Stimulated activated CD8-positive, alpha-beta memory T cell treated with anti-CD3 and anti-CD28 coated beads, Interleukin-7, amount 100 ng/mL, for 4 hours (primary cell): ENCODE results near the gene KCNK2.

Experiments
- DNase-seq, 2 donors: peaks; one replicate each; pipeline ENCODE4 v3.0.0-alpha.2; 2020; ENCODE audit warnings: low read depth in 2 of 2

The KCNK2 gene

GRCh38 chr1:215082532-215083382 lies at the start of gene KCNK2:
Gene KCNK2, plus strand, starts transcription at chr1:215082737. Its CDS starts 649 bp downstream, at chr1:215083386.
- no peak for DNase-seq

- no peak for DNase-seq
These were observed 49.5 kb upstream of the KCNK2 start for GRCh38 chr1:215032911-215033526.

GRCh38 chr1:215040190-215040589 lies 42.3 kb upstream of the KCNK2 start:
- DNase-seq, result no peak

- no peak for DNase-seq
These were observed 39.1 kb upstream of the KCNK2 start for GRCh38 chr1:215043401-215043800.

- DNase-seq, result no peak
These were observed 38.4 kb upstream of the KCNK2 start for GRCh38 chr1:215044151-215044550.

- no peak for DNase-seq
These were observed 36.7 kb upstream of the KCNK2 start for GRCh38 chr1:215045698-215046308.

- no peak for DNase-seq
These were observed 30.1 kb upstream of the KCNK2 start for GRCh38 chr1:215052256-215053015.

- no peak for DNase-seq
These were observed 28.3 kb upstream of the KCNK2 start for GRCh38 chr1:215054266-215054665.

- no peak for DNase-seq
These were observed 27.1 kb upstream of the KCNK2 start for GRCh38 chr1:215055281-215055935.

- no peak for DNase-seq
These were observed 26.0 kb upstream of the KCNK2 start for GRCh38 chr1:215056584-215056983.

GRCh38 chr1:215059947-215060346 lies 22.6 kb upstream of the KCNK2 start:
- no peak for DNase-seq

- no peak for DNase-seq
These were observed 18.2 kb upstream of the KCNK2 start for GRCh38 chr1:215064327-215064726.

- no peak for DNase-seq
These were observed 11.5 kb upstream of the KCNK2 start for GRCh38 chr1:215071078-215071477.

GRCh38 chr1:215076322-215076721 lies 6.2 kb upstream of the KCNK2 start:
- DNase-seq, result no peak

GRCh38 chr1:215079456-215079855 lies 3.1 kb upstream of the KCNK2 start:
- DNase-seq, result no peak

GRCh38 chr1:215081661-215082531 lies 641 bp upstream of the KCNK2 start:
- DNase-seq, result no peak

- no peak for DNase-seq
These were observed 935 bp downstream of the KCNK2 start for GRCh38 chr1:215083383-215083961.

GRCh38 chr1:215084621-215085020 lies 2.1 kb downstream of the KCNK2 start:
- DNase-seq, result no peak

GRCh38 chr1:215087603-215088002 lies 5.1 kb downstream of the KCNK2 start:
- DNase-seq, result no peak

- no peak for DNase-seq
These were observed 11.8 kb downstream of the KCNK2 start for GRCh38 chr1:215094381-215094780.
